Inflammatory macrophage treated with lipopolysaccharide for 4 hours (primary cell): ENCODE measurements around the gene PNPLA7.

Experiments used
- DNase-seq: peaks from one replicate; pipeline ENCODE4 v3.0.0-alpha.2; 2020

PNPLA7 gene

GRCh38 chr9:137447722-137448601, 102.2 kb downstream of the PNPLA7 start:
- DNase-seq = no peak

- peak; percentile 64 for DNase-seq
These were observed 103.2 kb downstream of the PNPLA7 start for GRCh38 chr9:137446851-137447471.

GRCh38 chr9:137445930-137446431, 104.2 kb downstream of the PNPLA7 start:
- no peak for DNase-seq

- peak; percentile 72 for DNase-seq
These were observed 104.9 kb downstream of the PNPLA7 start for GRCh38 chr9:137445275-137445807.

GRCh38 chr9:137444106-137444790, 106.0 kb downstream of the PNPLA7 start:
- DNase-seq = no peak

GRCh38 chr9:137441935-137442321, 108.3 kb downstream of the PNPLA7 start:
- DNase-seq = no peak

GRCh38 chr9:137441289-137441934, 108.8 kb downstream of the PNPLA7 start, which contains the start of gene ENTPD8:
ENTPD8 (minus strand) TSS chr9:137441357; CDS start chr9:137438285, 3,072 bp downstream.
- DNase-seq = no peak

- no peak for DNase-seq
These were observed 111.0 kb downstream of the PNPLA7 start for GRCh38 chr9:137439158-137439714.

- DNase-seq = no peak
These were observed 111.5 kb downstream of the PNPLA7 start for GRCh38 chr9:137438591-137439157.

- no peak for DNase-seq
These were observed 112.3 kb downstream of the PNPLA7 start for GRCh38 chr9:137437691-137438590.

- DNase-seq = no peak
These were observed 113.2 kb downstream of the PNPLA7 start for GRCh38 chr9:137436761-137437600.

- no peak for DNase-seq
These were observed 114.0 kb downstream of the PNPLA7 start for GRCh38 chr9:137435980-137436760.

GRCh38 chr9:137435381-137435891, 114.8 kb downstream of the PNPLA7 start:
- no peak for DNase-seq

GRCh38 chr9:137434498-137435380, 115.5 kb downstream of the PNPLA7 start:
- no peak for DNase-seq

GRCh38 chr9:137433916-137434431, 116.2 kb downstream of the PNPLA7 start:
- DNase-seq = no peak

- DNase-seq = no peak
These were observed 116.8 kb downstream of the PNPLA7 start for GRCh38 chr9:137433349-137433915.
